HG02763 (cell line): ENCODE measurements around the gene SEPTIN1.

Experiments
- ATAC-seq: cut with Tn5 transposase; IDR thresholded peaks from one replicate; pipeline ENCODE4 v1.9.1; 2021; ENCODE audit warnings: mild to moderate bottlenecking, moderate library complexity; ENCODE audit not compliant: unreplicated experiment

SEPTIN1 gene

GRCh38 chr16:30377050-30377811 is 5.1 kb downstream of the SEPTIN1 start:
- ATAC-seq = no peak

GRCh38 chr16:30376461-30376902 is 5.9 kb downstream of the SEPTIN1 start:
- no peak for ATAC-seq

DNA sequence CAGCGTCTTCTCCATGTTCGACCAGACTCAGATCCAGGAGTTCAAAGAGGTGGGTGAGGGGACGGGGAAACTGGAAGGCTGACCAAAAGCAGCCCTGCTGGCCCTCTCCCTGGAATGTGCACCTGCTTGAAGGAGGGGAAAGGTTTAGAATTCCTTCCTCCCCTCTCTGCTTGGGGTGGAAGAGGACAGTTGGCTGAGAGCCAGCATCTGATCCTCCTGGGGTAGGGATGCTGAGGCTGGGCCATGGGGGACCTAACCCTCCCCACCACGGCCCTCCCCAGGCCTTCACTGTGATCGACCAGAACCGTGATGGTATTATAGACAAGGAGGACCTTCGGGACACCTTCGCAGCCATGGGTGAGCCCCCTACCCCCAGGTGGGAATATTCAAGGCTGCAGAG is 6.5 kb downstream of the SEPTIN1 start:
- no peak for ATAC-seq

- ATAC-seq = no peak
These were observed 7.8 kb downstream of the SEPTIN1 start, which contains the start of gene MYL11 for GRCh38 chr16:30374538-30374937. Gene MYL11 (plus strand): TSS chr16:30374802. CDS start chr16:30374858, 56 bp downstream.

GRCh38 chr16:30372725-30373124 is 9.6 kb downstream of the SEPTIN1 start:
- ATAC-seq = no peak

DNA sequence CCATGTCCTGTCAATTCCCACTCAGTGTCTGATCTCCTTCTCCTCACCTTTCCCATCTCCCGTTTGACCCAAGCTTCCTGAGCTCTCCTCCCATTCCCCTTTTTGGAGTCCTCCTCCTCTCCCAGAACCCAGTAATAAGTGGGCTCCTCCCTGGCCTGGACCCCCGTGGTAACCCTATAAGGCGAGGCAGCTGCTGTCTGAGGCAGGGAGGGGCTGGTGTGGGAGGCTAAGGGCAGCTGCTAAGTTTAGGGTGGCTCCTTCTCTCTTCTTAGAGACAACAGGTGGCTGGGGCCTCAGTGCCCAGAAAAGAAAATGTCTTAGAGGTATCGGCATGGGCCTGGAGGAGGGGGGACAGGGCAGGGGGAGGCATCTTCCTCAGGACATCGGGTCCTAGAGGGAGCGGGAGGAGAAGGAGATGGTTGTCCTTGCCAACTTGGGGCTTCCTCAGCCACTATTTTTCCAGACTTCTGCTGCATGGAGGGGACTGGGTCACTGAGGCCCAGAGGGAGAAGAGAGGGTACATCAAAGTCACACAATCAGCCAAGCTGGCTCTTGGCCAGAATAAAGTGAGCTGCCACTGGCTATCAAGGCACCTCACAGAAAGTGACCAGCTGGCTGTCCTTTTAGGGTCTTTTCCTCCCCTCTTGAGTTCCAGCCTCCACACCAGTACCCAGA is 10.2 kb downstream of the SEPTIN1 start:
- no peak for ATAC-seq

DNA sequence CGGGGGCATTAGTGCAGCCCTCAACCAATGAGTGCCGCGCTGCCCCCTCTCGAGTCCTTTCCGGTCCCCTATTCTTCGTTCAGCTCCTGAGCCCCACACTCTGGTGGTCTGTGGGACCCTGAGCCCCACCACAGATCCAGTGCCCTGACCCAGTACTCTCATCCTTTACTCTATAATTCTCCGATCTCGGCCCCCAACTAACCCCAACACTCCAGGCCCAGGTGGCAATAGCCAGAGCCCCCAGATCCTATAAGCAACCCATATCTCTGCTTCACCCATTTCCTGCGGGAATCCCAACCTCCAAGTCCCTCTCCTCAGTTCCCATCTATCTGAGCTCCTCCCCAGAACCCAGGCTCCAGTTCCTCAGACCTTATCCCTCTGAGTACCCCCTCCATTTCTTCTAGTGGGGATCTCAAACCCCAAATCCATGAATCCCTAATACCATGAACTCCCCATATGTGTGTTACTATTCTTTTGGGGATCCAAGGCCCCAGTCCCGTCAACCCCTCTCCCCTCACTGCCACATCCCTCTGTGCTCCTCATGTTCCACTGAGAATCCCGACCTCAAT is 11.0 kb downstream of the SEPTIN1 start:
- no peak for ATAC-seq

DNA sequence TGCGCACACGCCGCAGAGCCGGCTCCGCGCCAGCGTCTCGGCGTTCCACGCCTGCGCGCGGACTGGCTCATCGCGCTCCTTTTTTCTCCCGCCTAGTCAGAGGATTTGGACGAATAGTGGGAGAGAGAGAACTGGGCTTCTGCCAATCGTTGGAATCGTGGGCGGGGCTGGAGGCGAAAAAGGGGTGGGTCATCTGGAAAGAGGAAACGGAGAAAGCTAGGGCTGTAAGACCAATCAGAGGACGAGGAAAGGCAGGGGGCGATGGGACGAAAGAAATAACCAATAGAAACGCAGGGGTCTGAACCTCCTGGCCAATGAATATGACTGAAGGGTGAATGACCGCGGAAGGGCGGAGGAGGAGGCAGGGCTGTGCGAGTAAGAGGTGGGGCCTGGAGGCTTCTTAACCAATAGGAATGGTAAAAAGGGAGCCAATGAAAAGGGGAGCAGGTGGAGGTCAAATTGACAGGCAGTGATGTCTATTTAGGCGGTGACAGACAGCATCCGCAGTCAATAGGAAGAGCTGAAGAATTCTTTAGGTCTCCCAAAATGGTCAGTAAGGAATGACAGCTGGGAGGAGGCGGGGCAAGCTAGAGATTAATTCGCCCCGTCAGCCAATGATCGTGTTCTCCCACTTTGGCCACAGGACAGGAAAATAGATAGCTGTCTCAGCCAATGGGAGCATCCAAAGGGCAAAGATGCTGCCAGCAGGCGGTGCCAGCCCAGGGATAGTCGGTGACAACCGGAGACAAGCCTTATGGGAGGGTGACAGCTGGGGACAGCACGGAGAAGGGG is 11.7 kb downstream of the SEPTIN1 start, which contains the start of gene TBC1D10B:
Gene TBC1D10B (minus strand): TSS at position 39 of the 792 bp plus-strand sequence. CDS start 311 bp downstream, outside the sequence.
- ATAC-seq = peak; percentile 73

- no peak for ATAC-seq
These were observed 12.4 kb downstream of the SEPTIN1 start for GRCh38 chr16:30369938-30370455.

GRCh38 chr16:30369091-30369937 is 13.0 kb downstream of the SEPTIN1 start:
- ATAC-seq = no peak

- no peak for ATAC-seq
These were observed 13.6 kb downstream of the SEPTIN1 start for GRCh38 chr16:30368792-30369090.

DNA sequence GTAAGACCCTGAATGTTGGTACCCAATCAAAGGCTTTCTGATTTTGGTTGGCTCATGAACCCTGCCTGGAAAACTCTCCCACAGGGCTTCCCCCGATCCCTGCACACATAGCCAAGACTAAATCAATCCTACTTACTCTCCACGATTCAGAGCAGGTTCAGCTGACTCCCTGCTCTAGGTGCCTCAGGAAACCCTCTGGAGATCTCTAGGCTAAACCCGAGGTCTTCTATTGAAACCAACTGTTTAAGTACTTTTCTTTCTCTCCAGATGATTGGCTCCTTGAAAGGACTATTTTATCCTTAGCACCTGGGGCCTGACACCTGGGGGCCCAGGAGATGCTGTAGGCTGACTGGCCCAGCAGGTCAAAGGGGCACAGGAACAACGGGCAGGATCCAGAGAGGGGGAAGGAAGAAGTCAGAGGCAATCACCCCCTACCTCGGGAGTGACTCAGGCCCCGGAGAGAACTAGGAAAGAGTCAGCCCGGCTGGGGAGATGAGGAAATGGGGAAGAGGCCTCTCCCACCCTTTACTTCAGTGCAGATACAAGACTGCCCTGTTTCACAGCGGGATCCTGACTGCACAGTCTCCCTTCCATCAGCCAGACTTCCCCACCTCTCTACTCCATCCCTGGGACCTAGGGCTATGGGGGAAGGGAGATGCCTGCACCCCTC is 14.1 kb downstream of the SEPTIN1 start:
- no peak for ATAC-seq

DNA sequence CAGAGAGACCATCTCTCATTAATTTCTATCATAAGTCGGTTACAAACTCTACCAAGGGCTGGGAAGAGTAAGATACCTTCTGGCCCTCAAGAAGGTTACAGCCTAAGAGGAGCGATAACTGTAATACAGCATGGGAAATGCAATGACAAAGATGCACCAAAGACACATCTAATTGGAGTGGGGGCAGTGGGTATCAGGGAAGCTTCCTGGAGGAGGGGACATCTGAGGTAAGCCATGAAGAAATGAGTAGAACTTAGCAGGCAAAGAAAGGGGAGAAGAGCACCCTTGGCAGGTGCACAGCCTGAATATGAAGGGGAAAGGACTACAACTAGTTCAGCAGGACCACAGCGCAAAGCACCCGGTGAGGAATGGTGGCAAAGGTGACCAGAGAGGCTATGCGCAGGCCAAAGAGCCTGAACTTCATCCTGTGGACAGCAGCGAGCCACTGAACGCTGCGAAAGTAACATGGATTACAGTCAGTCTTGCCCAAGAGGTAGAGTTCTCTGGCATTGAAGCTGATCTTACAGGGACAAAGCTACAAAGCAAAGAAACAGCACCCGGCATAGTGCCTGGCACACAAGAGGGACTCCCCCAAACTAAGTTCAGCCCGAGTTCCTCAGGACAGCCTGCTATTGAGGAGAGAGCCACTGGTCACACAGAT is 14.9 kb downstream of the SEPTIN1 start:
- no peak for ATAC-seq

DNA sequence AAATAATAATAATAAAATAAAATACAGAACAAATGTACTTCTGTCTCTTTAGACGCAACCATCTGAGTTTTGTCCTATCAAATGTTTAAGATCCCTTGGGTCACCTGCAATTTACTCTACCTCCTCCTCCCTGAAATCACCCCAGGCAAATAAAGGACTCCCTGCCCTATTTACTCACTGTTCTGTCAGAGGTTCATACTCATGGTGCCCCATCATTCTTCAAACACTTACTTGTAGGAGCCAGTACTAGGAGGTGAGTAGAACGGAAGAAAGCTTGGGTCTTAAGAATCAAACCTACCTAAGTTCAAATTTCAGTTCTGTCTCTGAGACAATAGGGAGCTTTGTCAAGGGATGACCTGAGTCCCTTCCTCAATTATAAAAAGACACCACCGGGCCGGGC is 15.8 kb downstream of the SEPTIN1 start:
- no peak for ATAC-seq

- no peak for ATAC-seq
These were observed 17.2 kb downstream of the SEPTIN1 start for GRCh38 chr16:30365200-30365599.

GRCh38 chr16:30361180-30361579 is 21.2 kb downstream of the SEPTIN1 start:
- ATAC-seq = no peak

DNA sequence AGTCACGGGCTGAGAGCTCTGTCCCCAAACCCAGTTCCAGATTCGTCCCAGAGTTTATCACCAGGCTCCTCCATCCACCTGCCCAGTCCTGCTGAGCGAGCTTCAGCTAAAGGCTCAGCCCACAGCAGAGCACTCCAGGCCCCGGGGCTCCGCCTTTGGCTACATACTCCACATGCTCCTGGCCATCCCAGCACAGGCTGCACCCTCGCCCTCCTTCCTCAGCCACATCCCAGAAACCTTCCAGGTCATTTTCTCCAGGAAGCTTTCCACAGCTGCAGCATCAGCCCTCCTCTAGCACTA is 22.5 kb downstream of the SEPTIN1 start:
- ATAC-seq = no peak

DNA sequence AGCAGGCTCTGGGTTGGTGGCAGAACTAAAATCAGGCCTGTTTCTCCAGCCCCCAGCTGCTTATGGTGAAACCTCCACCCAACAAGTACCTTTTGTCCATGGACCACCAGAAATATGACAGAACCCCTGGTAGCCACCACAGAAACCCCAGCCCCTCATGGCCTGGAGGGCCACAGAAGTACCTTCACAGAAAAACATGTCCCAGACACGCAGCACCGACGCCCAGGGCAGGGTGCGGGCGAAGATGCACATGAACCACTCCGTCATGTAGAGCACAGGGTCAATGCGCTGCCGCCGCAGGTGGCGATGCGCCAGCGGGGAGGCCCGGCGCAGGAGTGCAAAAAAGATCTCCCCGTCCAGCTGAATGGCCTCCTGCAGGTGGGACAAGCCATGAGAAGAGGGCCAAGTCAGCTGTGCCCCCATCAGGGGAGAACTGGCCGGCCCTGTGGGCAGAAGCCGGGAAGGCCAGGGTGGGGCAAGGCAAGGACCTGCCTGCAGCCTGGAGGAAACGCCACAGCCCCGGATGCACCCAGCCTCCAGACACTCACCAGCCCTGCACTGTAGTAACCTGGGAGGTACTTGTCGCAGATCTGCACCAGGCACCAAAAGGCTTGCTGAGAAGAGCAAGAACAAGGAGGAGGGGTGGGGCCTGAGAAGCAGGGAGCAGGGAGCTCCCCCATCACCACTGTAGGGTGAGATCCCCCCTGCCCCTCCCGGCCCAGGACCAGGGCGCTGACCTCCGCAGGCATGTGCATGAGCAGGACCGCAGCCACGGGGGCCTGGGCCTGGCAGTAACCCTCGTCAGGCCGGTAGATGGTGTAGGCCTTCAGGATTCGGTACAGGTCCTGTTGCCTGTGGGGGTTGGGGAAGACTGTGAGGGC is 23.1 kb downstream of the SEPTIN1 start:
- no peak for ATAC-seq
